MCF 10A (cell line): ENCODE results near the gene OR2D2. TPM values are rescaled to one million over a fixed set of nuclear protein-coding genes. Genes with fewer than 3 reads are reported as not detected.

Experiments
- BruUV-seq: library from RNA; stranded (reverse); fragments of 400-500 nt; replicated peaks from 2 replicates; lab custom pipeline; 2021; lab: Mats Ljungman, UMichigan
- CTCF ChIA-PET: fragments of 300-600 bp; sonication (Branson Sonifier 250); formaldehyde crosslinking; extraction: SDS; loops from one replicate; lab custom pipeline; 2021; ENCODE audit warnings: antibody characterized with exemption, inconsistent platforms; lab: Yijun Ruan, JAX
- POLR2A ChIA-PET: fragments of 300-600, 350-650 bp; sonication (Branson Sonifier 250); formaldehyde crosslinking; extraction: SDS; loops from one replicate; lab custom pipeline; 2020; ENCODE audit warnings: antibody characterized with exemption, inconsistent platforms; lab: Yijun Ruan, JAX
- DNase-seq: peaks from one replicate; pipeline ENCODE4 v3.0.0-alpha.2; 2018; ENCODE audit not compliant: unreplicated experiment
- H3K27ac Mint-ChIP-seq: one replicate; pipeline ENCODE4 v1.8.0; 2022; ENCODE audit warnings: mild to moderate bottlenecking, low read depth, mixed read lengths; ENCODE audit not compliant: unreplicated experiment
- H3K27me3 Mint-ChIP-seq: one replicate; pipeline ENCODE4 v1.8.0; 2022; ENCODE audit warnings: mixed read lengths; ENCODE audit not compliant: insufficient read depth, unreplicated experiment
- H3K36me3 Mint-ChIP-seq: one replicate; pipeline ENCODE4 v1.8.0; 2022; ENCODE audit warnings: mild to moderate bottlenecking, moderate library complexity, mixed read lengths; ENCODE audit not compliant: insufficient read depth, unreplicated experiment
- H3K4me1 Mint-ChIP-seq: one replicate; pipeline ENCODE4 v1.8.0; 2022; ENCODE audit warnings: mixed read lengths; ENCODE audit not compliant: insufficient read depth, unreplicated experiment
- H3K4me3 Mint-ChIP-seq: one replicate; pipeline ENCODE4 v1.8.0; 2022; ENCODE audit warnings: mild to moderate bottlenecking, moderate library complexity, mixed read lengths; ENCODE audit not compliant: unreplicated experiment
- H3K9me3 Mint-ChIP-seq: one replicate; pipeline ENCODE4 v1.8.0; 2022; ENCODE audit warnings: mixed read lengths; ENCODE audit not compliant: unreplicated experiment
- intact Hi-C: fragments of 100-400 bp; cut with micrococcal nuclease; formaldehyde crosslinking; loops from 2 replicates; pipeline ENCODE4 v1.14.1; 2022
- total RNA-seq: library from RNA; stranded (reverse); gene quantifications from 2 replicates; pipeline ENCODE4 v1.2.3, GENCODE V29; 2022
- TF ChIP-seq, protein P1 (sequence below): fragments of 200-600 bp; IDR thresholded peaks from one replicate; pipeline ENCODE4 v1.8.0; 2022; ENCODE audit warnings: antibody characterized with exemption, mild to moderate bottlenecking; ENCODE audit not compliant: unreplicated experiment

Gene OR2D2
- total RNA-seq, 1 experiment from 2014 or later: 0.56 TPM

DNA sequence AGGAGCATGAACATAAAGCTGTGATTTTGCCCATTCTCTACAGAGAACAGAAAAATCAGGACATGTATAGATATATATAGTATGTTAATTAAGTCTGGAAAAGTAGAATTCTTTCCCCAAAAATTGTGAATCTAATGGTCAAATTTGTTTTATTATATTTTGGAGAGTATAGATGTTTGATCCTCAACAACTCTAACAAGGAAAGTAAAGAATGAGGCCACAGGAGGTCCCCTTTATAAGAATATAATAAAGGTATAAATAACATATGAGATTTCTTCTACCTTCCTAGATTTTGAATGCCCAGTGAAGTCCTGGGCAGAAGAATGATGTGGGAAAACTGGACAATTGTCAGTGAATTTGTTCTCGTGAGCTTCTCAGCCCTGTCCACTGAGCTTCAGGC, 16.0 kb downstream of the OR2D2 start, which contains the start of gene OR10A4:
TSS of gene OR10A4 (plus strand) at position 301 of the 400 bp plus-strand sequence. CDS start at position 324, 23 bp downstream.
- TF ChIP-seq, protein P1, sequence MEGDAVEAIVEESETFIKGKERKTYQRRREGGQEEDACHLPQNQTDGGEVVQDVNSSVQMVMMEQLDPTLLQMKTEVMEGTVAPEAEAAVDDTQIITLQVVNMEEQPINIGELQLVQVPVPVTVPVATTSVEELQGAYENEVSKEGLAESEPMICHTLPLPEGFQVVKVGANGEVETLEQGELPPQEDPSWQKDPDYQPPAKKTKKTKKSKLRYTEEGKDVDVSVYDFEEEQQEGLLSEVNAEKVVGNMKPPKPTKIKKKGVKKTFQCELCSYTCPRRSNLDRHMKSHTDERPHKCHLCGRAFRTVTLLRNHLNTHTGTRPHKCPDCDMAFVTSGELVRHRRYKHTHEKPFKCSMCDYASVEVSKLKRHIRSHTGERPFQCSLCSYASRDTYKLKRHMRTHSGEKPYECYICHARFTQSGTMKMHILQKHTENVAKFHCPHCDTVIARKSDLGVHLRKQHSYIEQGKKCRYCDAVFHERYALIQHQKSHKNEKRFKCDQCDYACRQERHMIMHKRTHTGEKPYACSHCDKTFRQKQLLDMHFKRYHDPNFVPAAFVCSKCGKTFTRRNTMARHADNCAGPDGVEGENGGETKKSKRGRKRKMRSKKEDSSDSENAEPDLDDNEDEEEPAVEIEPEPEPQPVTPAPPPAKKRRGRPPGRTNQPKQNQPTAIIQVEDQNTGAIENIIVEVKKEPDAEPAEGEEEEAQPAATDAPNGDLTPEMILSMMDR: no peak
- Mint-ChIP-seq H3K9me3 (peaks cover 8% of the 10 kb centered on the region), H3K36me3 (no peaks in the 10 kb centered on the region), H3K4me1 (no peaks in the 10 kb centered on the region), H3K27me3 (no peaks in the 10 kb centered on the region), H3K4me3 (no peak within 1 kb of the TSS), H3K27ac (no peak within 1 kb of the TSS)
- ChIA-PET POLR2A (no interaction called here), CTCF (interaction anchor here (0.9 kb wide), 1 partner anchor 119 kb away, joined by 5 read pairs; no protein-coding TSS in a partner anchor)
- DNase-seq: no peak
- BruUV-seq: no TSS peak
- intact Hi-C loops: no loop called here

DNA sequence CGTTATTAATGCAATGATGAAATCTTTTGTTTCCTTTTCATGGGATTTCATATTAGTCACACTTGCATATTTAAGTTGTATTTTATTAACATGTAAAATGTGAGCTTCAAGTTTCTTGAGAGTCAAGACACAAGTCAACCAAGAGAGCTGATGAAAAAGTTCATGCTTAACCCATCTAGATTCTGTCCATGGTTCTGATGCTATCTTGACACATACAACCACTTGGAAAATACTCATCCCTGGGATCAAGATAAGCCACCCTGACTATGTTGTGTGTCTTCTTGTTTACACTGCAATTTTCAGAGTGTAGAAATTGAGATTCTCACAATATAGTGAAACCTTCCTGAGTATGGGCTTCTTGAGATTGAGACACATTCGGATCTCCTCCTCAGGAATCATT, 16.5 kb downstream of the OR2D2 start:
- ChIA-PET POLR2A (no interaction called here), CTCF (no interaction called here)
- BruUV-seq: no TSS peak
- Mint-ChIP-seq H3K4me3 (no peak overlapping the region), H3K27me3 (no peaks in the 10 kb centered on the region), H3K27ac (no peak overlapping the region), H3K36me3 (no peaks in the 10 kb centered on the region), H3K4me1 (no peaks in the 10 kb centered on the region), H3K9me3 (peaks cover 8% of the 10 kb centered on the region)
- no peak for DNase-seq
- TF ChIP-seq, protein P1: no peak
- intact Hi-C loops: no loop called here

DNA sequence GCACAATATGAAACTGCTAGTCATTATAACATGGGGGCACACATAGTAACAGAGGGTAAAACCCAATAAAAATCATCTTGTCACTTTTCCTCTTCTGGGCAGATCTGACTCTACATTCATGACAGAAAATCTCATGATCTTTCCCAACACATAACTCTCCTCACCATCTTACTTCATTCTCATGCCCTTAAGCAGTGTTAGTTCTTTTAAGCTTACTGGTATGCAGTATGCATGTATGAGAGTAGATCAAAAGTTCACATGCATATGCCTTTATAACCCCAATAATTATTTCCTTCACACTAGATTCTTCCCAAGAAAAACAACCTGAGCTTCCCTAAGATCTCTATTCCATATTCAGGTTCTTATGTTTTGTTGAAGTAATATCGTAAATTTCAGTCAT, 21.0 kb downstream of the OR2D2 start:
- Mint-ChIP-seq H3K4me3 (no peak overlapping the region), H3K4me1 (no peaks in the 10 kb centered on the region), H3K27me3 (no peaks in the 10 kb centered on the region), H3K9me3 (no peaks in the 10 kb centered on the region), H3K27ac (no peak overlapping the region), H3K36me3 (peaks cover 5% of the 10 kb centered on the region)
- no TSS peak for BruUV-seq
- no peak for DNase-seq
- ChIA-PET POLR2A (no interaction called here), CTCF (interaction anchor here (1.0 kb wide), 1 partner anchor 59 kb away, joined by 6 read pairs; no protein-coding TSS in a partner anchor)
- TF ChIP-seq, protein P1: no peak
- intact Hi-C loops: no loop called here

DNA sequence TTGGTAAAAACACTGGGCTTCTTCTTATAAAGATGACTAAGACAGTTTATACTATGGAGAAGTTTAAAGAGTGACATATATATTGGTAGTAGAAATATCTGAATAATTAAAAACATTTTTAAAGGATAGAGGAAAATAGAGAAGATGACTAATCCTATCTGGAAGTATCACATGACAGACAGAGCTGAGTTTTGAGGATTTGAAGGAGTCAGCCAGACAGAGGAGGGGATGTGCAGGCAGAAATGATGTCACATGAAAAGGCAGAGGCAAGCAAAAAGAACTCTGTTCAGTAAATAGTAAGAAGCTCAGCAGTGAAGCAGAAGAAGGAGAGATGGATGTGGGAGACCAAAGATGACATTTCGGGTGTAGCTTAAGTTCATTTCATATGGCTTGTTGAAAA, 27.9 kb downstream of the OR2D2 start:
- ChIA-PET POLR2A (interaction anchor here (0.7 kb wide), 1 partner anchor 691 kb away, joined by 3 read pairs; no protein-coding TSS in a partner anchor), CTCF (interaction anchor here (0.6 to 4.5 kb wide), 3 partner anchors 52 to 460 kb away, joined by 4 to 22 read pairs (median 6); no protein-coding TSS in a partner anchor)
- BruUV-seq: no TSS peak
- Mint-ChIP-seq H3K9me3 (no peaks in the 10 kb centered on the region), H3K27me3 (no peaks in the 10 kb centered on the region), H3K4me1 (peaks cover 5% of the 10 kb centered on the region), H3K36me3 (no peaks in the 10 kb centered on the region), H3K4me3 (no peak overlapping the region), H3K27ac (no peak overlapping the region)
- DNase-seq: no peak
- intact Hi-C loops: no loop called here
- TF ChIP-seq, protein P1: no peak
